ENCODE results near the gene SNX9. TPM values are rescaled to one million over a fixed set of nuclear protein-coding genes. Genes with fewer than 3 reads are reported as not detected.
"Not testable (repeated sequence)": the region's sequence is repeated elsewhere in the genome, so short reads cannot be mapped to it uniquely, and the experiment has no call there.

The SNX9 gene
- total RNA-seq, 4 donors from 2014 or later: 13.7 to 57.2 (median 50.7) TPM

DNA sequence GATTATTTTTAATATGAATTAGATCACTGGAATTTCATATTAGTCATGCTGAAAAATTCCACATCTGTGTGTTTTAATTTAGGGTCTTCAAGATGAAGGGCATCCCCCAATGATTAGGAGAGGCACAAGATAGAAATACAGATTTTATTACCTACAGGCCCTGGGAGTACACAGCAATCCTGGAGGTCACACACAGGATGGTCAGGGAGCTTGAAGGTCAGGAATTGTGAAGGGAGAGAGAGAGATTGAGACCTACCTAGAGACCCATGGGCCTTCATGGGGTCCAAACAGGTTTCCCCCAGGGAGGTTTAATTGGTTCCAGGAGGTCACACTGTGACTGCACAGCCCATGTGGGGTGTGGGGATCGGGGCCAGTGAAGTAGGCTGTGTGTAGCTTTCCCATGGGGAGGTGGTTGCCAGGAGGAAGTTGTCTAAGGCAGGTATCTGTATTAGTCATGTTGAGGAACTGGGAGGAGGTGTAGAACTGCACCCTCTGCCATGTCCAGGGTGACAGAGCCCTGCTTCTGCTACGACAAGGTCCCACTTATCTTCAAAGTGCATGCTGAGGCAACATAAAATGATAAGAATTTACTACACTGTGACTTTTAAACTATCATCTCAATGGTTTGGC is 18.3 kb downstream of the SNX9 start:
- in situ Hi-C loops (cut with MboI; ENCODE audit: low pct_ligation_motif_present in 1 of 4, low pct_unique_long_range_greater_than_20kb in 1 of 4, low sequenced_read_pairs in 3 of 4) (no loop called here), intact Hi-C loops (cut with DNase I; ENCODE audit: low total_unique reads) (no loop called here)
- H3K4me1 ChIP-seq: peaks cover 14 to 41% (median 24%) of the 10 kb centered on the region in 4 donors
- no peaks in the 10 kb centered on the region for H3K9me3 ChIP-seq
- no peaks in the 10 kb centered on the region for H3K27me3 ChIP-seq
- DNase-seq: peak; percentile 41
- no peak overlapping the region for H3K4me3 ChIP-seq
- H3K36me3 ChIP-seq: no peaks in the 10 kb centered on the region
- WGBS, 2 donors (ENCODE audit: low coverage in 1 of 2): 35 to 61% methylated on average over 2 of the region's 2 CpGs
- H3K27ac ChIP-seq: peak overlapping the region in 2 of 4 donors; percentile 21 to 46
- TF ChIP-seq EP300 (IDR thresholded peaks at IDR 0.05; ENCODE audit: low read depth) (no peak), POLR2AphosphoS5 (IDR thresholded peaks at IDR 0.05) (no peak), POLR2A (IDR thresholded peaks at IDR 0.05) (no peak)
- TF ChIP-seq, protein P1, sequence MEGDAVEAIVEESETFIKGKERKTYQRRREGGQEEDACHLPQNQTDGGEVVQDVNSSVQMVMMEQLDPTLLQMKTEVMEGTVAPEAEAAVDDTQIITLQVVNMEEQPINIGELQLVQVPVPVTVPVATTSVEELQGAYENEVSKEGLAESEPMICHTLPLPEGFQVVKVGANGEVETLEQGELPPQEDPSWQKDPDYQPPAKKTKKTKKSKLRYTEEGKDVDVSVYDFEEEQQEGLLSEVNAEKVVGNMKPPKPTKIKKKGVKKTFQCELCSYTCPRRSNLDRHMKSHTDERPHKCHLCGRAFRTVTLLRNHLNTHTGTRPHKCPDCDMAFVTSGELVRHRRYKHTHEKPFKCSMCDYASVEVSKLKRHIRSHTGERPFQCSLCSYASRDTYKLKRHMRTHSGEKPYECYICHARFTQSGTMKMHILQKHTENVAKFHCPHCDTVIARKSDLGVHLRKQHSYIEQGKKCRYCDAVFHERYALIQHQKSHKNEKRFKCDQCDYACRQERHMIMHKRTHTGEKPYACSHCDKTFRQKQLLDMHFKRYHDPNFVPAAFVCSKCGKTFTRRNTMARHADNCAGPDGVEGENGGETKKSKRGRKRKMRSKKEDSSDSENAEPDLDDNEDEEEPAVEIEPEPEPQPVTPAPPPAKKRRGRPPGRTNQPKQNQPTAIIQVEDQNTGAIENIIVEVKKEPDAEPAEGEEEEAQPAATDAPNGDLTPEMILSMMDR (IDR thresholded peaks at IDR 0.05): no peak

DNA sequence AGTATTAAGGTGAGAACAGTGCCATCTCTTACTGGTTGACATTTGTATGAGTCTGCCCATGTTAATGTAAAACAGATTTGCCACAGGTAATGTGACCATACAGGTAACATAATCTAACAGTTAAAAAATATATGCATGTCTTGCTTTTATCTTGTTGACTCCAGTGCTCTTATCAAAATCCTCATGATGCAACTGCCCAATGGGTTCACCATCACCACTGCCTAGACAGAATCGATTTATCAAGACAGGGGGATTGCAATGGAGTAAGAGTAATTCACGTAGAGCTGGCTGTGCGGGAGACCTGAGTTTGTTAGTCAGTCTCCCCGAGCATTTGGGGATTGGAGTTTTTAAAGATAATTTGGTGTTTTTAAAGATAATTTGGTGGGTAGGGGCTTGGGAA is 19.2 kb downstream of the SNX9 start:
- Histone ChIP-seq H3K27me3 (no peaks in the 10 kb centered on the region), H3K9me3 (no peaks in the 10 kb centered on the region), H3K27ac (no peak overlapping the region), H3K4me3 (no peak overlapping the region), H3K36me3 (no peaks in the 10 kb centered on the region), H3K4me1 (peaks cover 20 to 48% (median 26%) of the 10 kb centered on the region in 4 donors)
- DNase-seq: no peak
- intact Hi-C loops (cut with DNase I; ENCODE audit: low total_unique reads): no loop called here
- WGBS, 2 donors (ENCODE audit: low coverage in 1 of 2): 96 to 99% methylated on average over 4 of the region's 4 CpGs
- in situ Hi-C loops (cut with MboI; ENCODE audit: low pct_ligation_motif_present in 1 of 4, low pct_unique_long_range_greater_than_20kb in 1 of 4, low sequenced_read_pairs in 3 of 4): no loop called here
- TF ChIP-seq POLR2A (IDR thresholded peaks at IDR 0.05) (no peak), POLR2AphosphoS5 (IDR thresholded peaks at IDR 0.05) (no peak), EP300 (IDR thresholded peaks at IDR 0.05; ENCODE audit: low read depth) (no peak)
- TF ChIP-seq, protein P1 (IDR thresholded peaks at IDR 0.05): no peak

- intact Hi-C loops (cut with DNase I; ENCODE audit: low total_unique reads); in situ Hi-C loops (cut with MboI; ENCODE audit: low pct_ligation_motif_present in 1 of 4, low pct_unique_long_range_greater_than_20kb in 1 of 4, low sequenced_read_pairs in 3 of 4): not testable (repeated sequence)
These were observed 21.1 kb downstream of the SNX9 start for GRCh38 chr6:157844196-157844595.

GRCh38 chr6:157845493-157846259 is 22.6 kb downstream of the SNX9 start:
- Histone ChIP-seq H3K27me3 (no peaks in the 10 kb centered on the region), H3K4me1 (peaks cover 21 to 60% (median 31%) of the 10 kb centered on the region in 4 donors), H3K36me3 (no peaks in the 10 kb centered on the region), H3K27ac (no peak overlapping the region), H3K9me3 (no peaks in the 10 kb centered on the region), H3K4me3 (no peak overlapping the region)
- 90 to 96% methylated on average over 4 to 6 of the region's 6 CpGs for WGBS, 2 donors (ENCODE audit: low coverage in 1 of 2)
- intact Hi-C loops (cut with DNase I; ENCODE audit: low total_unique reads): no loop called here
- DNase-seq: no peak
- in situ Hi-C loops (cut with MboI; ENCODE audit: low pct_ligation_motif_present in 1 of 4, low pct_unique_long_range_greater_than_20kb in 1 of 4, low sequenced_read_pairs in 3 of 4): no loop called here
- TF ChIP-seq, protein P1 (IDR thresholded peaks at IDR 0.05): no peak
- TF ChIP-seq POLR2AphosphoS5 (IDR thresholded peaks at IDR 0.05) (no peak), EP300 (IDR thresholded peaks at IDR 0.05; ENCODE audit: low read depth) (no peak), POLR2A (IDR thresholded peaks at IDR 0.05) (no peak)

More at GRCh38 chr6:157844196-157844595, 21.1 kb downstream of the SNX9 start:
- 88 to 90% methylated on average over 3 of the region's 3 CpGs for WGBS, 2 donors (ENCODE audit: low coverage in 1 of 2)
- H3K27me3 ChIP-seq, DNase-seq, H3K27ac ChIP-seq, H3K9me3 ChIP-seq, H3K4me3 ChIP-seq, H3K36me3 ChIP-seq: not testable (repeated sequence)
- peaks cover 21 to 63% (median 32%) of the 10 kb centered on the region in 4 donors for H3K4me1 ChIP-seq

Data from transverse colon (tissue), 4 donors.